GM12872 (cell line): ENCODE results near the gene CNGA1.
A peak's percentile ranks its signal among the peaks of the same experiment; 100 is the strongest.

Experiments
- TF ChIP-seq, protein P1 (sequence below): IDR thresholded peaks from 3 replicates; pipeline ENCODE4 v1.5.1; 2011; ENCODE audit warnings: low read depth, mild to moderate bottlenecking, low read length, moderate library complexity; ENCODE audit not compliant: insufficient read depth

Gene CNGA1

DNA sequence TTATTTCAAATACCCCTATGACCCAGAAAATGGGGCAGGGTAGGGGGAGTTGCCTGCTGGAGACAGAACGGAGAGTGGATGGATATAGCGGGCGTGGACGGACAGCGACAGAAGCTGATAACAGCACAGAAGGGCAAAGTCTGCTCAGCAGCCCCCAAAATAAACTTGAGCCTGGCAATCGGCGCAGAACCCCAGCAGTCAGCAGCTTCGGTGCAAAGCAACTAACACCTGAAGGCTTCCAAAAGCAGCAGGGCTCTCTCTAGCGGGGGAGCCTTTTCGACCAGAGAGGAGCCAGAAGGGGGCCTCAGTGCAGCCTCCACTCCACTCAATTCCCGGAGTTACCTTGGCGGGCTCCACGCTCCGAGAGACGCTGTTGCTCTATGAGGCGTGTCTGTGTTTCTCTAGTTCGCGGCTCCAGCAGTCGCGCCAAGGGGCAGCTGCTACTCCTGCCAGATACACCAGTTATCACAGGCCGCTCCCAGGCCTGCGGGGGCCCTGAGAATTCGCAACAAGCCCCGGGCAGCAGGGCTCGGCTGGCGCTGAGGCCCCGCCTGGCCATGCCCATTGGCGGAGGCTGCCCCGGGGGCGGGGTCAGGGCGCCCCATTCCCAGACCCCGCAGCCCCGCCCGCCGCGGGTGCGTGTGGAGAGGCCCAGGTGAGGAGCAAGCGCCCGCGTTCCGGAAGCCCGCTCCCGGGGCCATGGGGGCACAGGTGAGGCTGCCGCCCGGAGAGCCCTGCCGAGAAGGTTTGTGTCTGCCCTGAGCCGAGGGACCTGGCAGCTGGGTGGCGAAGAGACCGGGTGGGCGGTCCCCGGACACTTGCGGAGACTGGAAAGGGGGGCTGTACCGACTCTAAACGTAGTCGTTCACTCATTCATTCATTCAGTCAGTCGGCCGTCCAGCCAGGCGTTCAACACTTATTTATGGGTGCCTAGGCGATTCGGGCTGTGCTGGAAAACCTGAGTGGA is at the start of gene CNGA1, which contains the start of gene NIPAL1:
CNGA1 (minus strand) TSS at position 541 of the 967 bp plus-strand sequence. CDS start 63,992 bp downstream, outside the sequence.
NIPAL1 (plus strand) TSS at position 632 of the 967 bp plus-strand sequence; CDS start at position 700, 68 bp downstream.
- TF ChIP-seq, protein P1, sequence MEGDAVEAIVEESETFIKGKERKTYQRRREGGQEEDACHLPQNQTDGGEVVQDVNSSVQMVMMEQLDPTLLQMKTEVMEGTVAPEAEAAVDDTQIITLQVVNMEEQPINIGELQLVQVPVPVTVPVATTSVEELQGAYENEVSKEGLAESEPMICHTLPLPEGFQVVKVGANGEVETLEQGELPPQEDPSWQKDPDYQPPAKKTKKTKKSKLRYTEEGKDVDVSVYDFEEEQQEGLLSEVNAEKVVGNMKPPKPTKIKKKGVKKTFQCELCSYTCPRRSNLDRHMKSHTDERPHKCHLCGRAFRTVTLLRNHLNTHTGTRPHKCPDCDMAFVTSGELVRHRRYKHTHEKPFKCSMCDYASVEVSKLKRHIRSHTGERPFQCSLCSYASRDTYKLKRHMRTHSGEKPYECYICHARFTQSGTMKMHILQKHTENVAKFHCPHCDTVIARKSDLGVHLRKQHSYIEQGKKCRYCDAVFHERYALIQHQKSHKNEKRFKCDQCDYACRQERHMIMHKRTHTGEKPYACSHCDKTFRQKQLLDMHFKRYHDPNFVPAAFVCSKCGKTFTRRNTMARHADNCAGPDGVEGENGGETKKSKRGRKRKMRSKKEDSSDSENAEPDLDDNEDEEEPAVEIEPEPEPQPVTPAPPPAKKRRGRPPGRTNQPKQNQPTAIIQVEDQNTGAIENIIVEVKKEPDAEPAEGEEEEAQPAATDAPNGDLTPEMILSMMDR = peak; percentile 43; the same call in 1 of the 3 replicates

DNA sequence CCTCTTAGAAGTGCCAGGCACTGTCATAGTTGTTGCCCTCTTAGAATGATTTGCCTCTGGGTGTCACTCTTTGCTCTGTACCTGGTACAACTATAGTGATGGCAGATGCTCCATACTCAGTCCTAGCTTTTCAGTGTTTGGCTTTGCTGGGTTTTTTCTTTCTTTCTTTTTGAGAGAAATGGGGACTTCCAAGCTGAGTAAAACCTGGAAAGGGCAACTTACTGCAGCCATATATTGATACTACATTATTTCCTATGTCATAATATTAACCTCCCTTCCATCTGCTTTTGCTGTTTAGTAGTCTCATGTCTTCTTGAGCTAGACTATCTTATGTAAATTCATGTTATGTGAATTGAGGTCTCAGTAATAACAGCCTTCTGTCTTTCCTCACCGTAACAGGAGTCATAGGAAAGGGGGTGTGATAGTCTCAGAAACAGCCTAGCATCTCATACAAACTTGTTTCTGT is 49.1 kb upstream of the CNGA1 start:
- TF ChIP-seq, protein P1 = 0 out of 3 replicates have a peak, but pooled peaks have one; percentile 8

DNA sequence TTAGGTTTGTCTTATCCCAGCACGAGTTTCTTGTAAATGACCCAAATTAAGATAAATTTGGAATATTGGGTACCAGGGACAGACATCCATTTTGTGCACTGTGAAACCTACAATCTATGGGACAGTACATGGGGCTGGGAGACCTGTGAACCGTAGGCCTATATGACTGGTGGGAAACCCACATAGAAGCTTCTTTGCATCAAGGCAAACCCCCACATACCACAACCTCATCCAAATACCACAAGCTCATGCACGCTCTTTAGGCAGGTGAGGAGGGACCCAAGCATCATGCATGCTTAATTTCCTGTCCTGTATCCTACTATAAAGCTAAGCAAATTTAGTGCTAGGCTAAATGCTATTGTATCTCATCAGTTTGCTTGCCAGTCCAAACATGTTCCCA is 47.9 kb upstream of the CNGA1 start:
- TF ChIP-seq, protein P1 = no peak

DNA sequence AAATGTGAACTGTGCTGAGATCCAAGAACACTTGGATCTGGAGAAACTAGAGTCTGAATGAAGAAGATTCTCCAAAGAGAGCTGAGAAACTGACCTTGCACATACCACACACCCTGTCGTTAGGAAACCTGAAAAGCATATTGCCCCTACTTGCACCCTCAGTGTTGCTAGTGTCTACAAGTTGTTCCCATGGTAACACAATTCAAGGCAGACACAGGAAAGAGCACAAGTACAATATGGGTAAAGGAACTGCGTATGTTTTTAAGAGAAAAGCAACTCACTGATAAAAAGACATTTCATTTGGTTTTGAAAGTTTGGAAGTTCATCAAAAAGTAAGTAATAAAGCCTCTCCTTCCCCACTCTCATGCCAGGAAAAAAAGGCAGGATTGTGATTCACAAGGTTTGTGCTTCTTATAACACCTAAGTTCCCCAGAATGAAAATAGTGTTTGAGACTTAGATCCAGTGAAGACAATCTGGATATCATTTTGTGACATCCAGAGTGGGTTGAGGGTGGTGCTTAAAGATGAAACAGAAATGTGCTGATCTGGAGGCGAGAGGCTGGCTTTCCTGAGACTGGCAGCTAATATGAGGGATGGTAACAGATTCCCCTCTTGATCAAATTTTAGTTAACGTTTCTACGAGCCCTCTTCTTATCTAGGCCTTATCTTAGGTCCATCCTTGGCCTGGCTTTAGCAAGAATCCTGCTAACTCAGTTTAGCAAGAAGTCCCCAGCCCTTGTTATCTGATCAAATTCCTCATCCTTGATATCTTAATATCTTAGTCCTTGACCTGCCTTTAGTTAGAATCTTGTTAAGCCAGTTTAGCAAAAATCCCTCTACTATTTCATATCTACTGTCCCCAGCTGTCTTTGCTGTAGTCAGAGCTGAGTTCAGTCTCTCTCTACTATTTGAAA is 42.4 kb upstream of the CNGA1 start:
- TF ChIP-seq, protein P1 = no peak

DNA sequence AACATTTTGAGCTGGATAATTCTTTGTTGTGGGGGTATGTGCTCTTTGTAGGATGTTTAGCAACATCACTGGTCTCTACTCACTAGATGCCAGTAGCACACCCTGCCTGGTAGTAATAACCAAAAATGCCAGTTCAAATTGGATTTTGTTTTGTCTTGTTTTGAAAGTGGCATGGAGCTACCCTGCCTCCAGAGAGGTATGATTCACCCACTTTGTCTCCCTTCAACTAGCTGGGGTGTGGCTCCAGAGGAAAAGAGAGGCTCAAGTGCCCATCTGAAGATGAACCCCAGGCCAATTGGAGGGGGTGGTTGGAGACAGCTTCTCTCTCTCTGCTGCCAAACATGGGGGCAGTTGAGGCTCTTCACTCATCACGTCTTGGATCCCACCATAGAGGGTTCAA is 34.6 kb upstream of the CNGA1 start:
- TF ChIP-seq, protein P1 = no peak

DNA sequence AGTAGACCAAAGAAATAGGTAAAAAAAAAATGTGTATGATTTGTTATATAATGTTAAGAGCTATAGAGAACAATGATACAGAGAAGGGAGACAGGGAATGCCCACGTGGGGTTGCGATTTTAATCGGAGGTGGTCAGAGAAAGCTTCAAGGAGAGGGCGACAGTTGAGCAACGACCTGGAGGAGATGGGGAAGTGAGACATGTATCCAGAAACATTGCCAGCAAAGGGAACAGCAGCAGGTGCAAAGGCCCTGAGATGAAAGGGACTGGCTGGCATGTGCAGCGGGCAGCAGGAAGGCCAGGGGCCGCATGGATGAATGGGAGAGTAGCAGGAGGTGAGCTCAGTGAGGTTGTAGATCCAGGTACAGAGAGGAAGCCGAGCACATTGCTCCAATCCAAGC is 33.0 kb upstream of the CNGA1 start:
- TF ChIP-seq, protein P1 = no peak
